NCI-H128 (cell line): ENCODE results near the gene ATP13A4.

ENCODE experiments used
- DNase-seq: peaks from one replicate; lab custom pipeline; 2025; ENCODE audit not compliant: unreplicated experiment; lab: John Stamatoyannopoulos, UW

The ATP13A4 gene

DNA sequence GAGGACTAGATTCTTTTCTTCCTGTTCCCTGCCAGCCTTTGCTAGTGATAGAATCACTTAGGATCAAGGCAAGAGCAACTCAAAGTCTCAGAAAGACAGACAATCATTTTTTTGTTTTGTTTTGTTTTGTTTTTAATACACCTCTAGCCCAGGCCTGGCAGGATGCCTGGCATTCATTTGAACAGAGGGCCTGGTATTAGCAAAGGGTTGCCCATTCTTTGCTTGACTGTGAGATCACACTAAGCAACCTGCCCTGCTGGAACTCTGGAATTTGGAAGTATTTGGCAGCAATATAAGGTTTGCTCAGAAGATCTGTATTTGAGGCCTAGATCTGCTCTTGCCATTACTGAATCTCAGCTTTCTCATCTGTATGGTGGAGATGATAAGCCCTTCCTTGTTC is 154.4 kb downstream of the ATP13A4 start:
- DNase-seq: no peak

DNA sequence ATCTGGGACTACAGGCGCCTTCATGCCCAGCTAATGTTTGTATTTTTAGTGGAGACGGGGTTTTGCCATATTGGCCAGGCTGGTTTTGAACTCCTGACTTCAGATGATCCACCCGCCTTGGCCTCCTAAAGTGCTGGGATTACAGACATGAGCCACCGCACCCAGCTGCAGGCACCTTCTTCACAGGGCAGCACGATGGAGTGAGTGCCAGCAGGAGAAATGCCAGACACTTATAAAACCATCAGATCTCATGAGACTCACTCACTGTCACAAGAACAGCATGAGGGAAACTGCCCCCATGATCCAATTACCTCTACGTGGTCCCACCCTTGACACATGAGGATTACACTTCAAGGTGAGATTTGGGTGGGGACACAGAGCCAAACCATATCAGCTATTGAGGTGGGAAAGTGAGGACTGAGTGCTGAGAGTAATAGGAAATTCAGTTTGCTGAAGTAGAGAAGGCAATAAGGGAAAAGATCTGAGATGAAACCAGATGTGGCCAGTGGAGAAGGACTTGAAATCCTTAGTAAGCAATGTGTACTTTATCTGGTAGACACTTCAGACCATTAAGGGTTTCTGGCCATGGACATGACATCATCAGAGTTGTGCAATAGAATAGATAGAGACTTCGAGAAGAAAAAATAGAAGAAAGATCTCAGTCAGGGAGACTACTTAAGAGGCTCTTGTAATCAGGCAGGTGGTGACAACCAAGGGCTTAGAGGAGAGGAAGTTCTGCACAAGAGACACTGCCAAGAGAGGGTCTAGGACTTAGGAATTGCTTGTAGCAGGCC is 158.0 kb downstream of the ATP13A4 start:
- DNase-seq: no peak

DNA sequence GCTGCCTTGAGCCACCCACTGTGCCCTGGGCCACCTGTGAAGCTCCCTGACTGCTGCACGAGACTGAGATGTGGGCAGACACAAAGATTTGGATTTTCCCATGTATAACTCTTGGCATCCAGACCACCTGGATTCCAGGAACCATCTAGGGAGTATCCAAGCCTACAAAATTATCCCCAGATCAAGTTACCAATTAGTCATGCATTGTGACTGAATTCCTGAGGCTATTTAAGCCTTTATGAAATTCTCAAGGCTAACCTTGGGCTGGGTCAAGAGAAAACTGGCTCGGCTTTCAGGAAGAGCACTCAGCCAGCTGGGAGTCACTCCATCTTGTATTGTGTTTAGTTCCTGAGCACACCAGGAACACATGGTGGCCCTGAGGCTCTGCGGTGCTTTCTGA is 162.8 kb downstream of the ATP13A4 start:
- DNase-seq: no peak

DNA sequence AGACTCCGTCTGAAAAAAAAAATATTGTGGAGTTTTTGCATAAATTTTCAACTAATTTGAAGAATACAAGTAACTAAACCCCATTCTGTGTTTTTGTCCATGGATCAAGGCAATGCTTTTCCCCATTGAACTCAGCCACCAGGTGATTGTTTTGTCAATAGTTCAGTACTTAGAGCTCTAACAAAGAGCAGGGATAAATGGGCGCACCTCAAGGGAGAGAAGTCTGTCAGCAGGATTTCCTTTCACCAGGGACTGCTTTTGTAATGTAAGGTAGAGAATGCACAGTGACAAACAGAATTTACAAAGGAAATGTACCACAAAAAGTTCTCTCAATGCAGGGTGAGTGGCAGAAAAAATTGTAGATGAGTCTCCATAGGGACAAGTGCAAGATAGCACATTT is 165.4 kb downstream of the ATP13A4 start:
- DNase-seq: no peak

DNA sequence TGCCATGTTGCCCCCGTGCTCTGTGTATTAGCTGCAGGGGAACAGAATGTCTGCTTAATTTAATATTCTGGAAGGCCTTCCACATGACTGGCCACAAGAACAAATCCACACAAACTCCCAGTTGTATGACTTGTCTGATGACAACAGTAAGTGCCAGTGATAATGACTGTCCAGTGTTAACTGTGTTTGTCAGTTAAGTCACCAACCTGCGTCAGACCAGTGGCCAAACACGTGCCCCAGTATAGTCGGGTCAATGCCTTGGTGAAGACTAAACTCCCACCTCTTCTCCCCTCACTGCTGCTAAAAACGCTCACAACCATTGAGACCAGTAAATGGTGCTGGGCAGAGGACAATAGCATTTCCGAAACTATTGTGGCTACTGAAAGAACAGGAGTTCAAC is 166.3 kb downstream of the ATP13A4 start:
- DNase-seq: no peak

DNA sequence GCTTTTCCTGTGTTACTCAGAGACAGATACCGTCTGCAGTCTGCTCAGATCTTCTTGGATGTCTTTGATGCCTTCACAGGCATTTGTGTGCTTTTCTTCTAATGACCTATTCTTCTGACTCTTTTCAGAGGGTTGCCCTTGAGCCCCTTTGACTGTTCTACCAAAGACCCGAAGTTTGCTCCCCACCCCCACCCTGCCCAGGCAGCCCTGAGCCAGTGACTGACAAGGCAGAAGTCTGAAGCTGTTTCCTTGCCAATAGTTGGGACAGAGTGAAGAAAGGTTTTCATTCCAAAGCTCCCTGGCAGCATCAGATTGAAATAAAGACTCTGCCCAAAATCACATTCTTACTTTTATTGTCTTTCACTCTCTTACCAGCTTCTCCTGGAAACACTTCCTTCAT is 167.1 kb downstream of the ATP13A4 start:
- no peak for DNase-seq

DNA sequence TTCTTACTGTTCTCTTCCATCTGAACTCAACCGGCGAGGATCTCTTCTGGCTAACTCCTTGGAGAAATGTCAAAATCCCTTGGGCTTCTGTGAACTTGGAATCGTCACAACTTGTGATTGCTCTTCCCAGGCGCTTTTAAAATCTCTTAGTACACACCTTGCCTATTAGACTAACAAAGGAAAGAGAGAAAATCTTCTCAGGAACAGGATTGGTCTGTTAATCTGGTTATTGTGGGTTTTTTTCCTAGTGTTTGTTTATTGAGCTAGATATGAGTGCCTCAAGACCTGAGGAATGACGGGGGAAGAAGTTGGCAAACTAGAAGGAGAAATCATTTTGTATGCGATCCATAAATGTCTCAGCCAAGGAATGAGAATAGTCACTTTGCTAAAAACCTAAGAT is 176.0 kb downstream of the ATP13A4 start, which contains the start of gene ATP13A5:
TSS of gene ATP13A5 (minus strand) at position 48 of the 400 bp plus-strand sequence. CDS start at position 20, 28 bp downstream.
- no peak for DNase-seq

DNA sequence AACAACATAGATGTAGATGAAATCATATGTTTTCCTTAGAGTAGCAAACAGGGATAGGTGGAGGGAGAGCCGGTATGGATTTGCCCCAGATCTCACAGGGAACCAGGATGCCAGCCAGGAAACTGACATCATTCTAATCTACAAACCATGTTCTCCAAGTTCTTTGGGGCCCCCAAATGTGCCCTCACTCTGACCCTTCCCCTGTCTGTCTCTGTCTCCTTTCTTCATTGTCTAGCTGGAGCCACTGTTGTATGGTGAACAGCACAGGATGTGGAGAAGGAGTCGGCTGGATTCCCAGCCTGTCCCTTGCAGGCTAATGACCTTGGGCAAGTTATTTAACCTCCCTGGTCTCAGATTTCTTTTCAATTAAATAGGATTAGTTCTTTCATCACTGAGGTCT is 177.1 kb downstream of the ATP13A4 start:
- DNase-seq: no peak

DNA sequence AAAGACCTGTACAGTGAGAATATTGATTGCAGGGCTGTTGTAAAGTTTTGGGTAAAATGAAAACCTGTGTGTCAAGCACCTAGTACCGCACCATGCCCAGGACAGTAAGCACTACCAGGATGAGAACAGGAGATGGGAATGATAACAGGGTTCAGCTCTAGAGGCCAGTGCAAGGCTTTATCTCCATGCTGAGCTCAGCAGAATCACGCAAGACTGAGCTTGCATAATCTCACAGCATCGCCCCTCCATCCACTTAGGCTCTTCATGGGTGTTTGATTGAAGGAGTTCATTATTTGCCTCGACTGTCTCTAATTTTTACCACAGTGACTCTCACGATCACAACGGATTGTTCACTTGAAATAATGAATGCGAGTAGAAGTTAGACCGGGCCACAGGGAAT is 179.1 kb downstream of the ATP13A4 start:
- no peak for DNase-seq

DNA sequence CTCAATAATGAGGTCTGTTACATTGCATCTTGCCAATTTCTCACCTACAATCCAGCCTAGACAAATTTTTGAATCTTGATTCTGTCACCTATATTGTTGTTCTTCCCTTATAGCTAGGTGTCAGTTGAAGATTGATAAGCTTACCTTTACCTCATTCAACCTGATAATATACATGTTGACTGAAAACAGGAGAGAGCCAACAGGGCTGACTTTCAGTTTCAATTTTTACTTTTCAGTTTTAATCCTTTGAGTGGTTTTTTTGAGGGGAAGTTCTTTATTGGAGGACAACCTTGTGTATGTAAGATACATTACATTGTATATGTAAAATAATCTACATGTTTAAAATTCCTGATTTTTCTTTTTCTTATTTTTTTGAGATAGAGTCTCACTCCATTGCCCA is 181.9 kb downstream of the ATP13A4 start:
- no peak for DNase-seq

DNA sequence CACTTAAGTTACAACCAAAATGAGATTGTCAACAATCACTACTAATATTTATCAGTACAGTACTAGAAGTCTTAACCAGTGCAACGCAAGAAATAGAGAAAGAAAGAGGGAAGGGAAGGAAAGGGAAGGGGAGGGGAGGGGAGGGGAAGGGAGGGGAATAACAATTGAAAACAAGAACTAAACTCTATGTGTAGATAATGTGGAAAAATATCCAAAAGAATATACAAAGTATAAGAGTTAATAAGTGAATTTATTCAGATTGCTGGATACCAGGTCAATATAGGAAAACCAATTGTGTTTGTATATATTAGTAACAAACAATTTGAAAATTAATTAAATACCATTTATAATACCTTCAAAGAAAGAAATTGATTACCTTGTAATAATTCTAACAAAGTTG is 186.8 kb downstream of the ATP13A4 start:
- DNase-seq: no peak

DNA sequence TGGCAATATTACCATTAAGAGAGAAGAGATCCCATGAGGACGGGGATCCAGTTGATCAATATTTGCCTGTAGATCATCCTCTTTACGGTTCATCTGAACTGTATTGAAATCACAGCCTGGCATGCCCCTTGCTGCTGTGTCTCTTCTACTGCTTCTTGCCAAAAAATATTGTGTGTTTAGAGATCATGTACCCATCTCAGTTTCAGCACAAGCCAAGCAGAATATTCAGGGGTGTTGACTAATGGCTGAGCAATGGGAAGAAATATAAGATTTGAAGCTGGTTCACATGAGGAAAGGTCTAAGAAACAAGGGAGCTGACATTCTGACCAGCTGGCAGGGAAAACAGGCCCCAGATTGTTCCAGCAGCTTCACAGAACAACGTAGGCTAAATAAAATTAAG is 197.4 kb downstream of the ATP13A4 start:
- DNase-seq: no peak

DNA sequence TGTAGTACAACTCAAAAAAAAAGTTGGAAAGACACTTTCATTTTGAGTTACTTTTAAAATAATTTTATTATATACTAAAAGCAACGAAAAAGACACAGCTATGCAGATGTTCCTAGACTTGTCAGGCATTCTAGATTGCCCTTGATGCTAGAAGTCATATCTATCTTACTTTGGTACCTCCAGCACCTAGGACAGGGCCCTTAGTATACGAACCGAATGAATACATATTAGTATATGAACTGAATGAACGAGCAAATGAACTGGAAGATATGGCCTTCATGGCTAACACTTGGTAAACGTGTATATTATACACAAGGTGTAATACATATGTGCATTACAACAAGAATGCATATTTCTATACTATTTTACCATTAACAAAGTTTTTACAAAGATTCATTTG is 200.3 kb downstream of the ATP13A4 start:
- DNase-seq: no peak
